GM10847 (cell line): ENCODE results near the gene SPATC1L.

ENCODE experiments used
- POLR2A ChIP-seq: IDR thresholded peaks from 2 replicates; pipeline ENCODE4 v1.6.1; 2011; ENCODE audit not compliant: insufficient read length; ENCODE audit errors: extremely low read depth

Gene SPATC1L

DNA sequence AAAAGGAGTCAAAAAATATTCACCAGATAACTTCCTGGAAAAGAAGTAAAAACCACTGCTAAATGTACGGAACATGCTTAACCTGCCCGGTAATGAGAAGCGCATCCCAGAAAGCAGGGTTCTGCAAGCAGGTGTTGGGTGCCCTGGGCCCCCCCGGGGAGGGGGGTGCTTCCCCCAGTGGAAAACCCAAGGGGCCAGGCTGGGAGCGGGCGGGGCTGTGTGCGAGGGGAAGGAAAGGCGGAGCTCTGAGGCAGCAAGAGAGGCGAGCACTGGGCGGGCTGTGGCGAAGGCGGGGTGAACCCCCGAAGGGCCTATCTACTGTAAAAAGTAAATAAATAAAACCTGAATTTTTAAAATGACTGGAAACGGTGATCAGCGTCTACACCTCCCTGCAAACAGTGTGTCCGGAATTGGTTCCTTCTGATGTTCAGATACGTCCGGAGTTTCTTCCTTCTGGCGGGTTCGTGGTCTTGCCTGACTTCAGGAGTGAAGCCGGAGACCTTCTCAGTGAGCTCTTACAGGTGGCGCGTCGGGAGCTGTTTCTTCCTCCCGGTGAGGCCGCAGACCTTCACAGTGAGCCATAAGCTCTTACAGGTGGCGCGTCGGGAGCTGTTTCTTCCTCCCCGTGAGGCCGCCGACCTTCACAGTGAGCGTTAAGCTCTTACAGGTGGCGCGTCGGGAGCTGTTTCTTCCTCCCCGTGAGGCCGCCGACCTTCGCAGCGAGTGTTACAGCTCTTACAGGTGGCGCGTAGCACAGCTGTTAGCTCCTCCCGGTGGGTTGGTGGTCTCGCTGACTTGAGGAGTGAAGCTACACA lies 42.3 kb downstream of the SPATC1L start:
- no peak for TF ChIP-seq POLR2A

DNA sequence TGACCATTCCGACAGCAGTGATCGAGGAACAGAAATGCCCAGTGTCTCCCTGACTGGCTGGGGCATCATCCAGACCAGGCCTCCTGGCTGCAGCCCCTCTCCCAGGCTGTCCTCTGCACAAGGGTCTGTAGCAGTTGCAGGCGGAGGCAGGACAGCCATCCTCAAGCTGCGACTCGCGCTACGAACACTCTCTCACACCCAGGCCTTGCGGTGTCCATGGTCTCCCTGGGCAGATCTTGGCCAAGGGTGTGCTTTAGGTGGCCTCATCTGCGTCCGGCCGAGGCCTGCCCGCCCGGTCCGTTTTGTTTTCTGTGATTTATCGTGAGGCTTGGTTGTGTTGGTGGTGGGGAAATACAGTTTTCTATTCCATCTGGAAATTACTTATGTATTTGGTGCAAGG lies 44.6 kb downstream of the SPATC1L start:
- no peak for TF ChIP-seq POLR2A

GRCh38 chr21:46138383-46138970 lies 45.8 kb downstream of the SPATC1L start:
- TF ChIP-seq POLR2A: no peak

DNA sequence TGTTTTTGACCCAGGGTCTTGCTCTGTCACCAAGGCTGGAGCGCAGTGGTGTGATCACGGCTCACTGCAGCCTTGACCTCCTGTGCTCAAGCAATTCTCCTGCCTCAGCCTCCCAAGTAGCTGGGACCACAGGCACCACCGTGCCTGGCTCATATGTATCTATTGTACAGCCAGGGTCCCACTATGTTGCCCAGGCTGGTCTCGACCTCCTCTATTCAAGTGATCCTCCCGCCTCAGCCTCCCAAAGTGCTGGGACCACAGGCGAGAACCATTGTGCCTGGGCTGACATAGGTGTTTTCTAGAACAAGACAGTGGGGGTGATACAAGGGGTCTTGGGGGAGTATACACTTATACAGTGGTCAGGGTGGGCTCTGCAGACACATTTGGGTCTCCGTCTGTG lies 46.4 kb downstream of the SPATC1L start:
- TF ChIP-seq POLR2A: no peak

GRCh38 chr21:46136739-46137349 lies 47.4 kb downstream of the SPATC1L start:
- TF ChIP-seq POLR2A: no peak

- TF ChIP-seq POLR2A: no peak
These were observed 48.4 kb downstream of the SPATC1L start for GRCh38 chr21:46135782-46136395.

GRCh38 chr21:46131838-46132651 lies 52.2 kb downstream of the SPATC1L start:
- TF ChIP-seq POLR2A: no peak

DNA sequence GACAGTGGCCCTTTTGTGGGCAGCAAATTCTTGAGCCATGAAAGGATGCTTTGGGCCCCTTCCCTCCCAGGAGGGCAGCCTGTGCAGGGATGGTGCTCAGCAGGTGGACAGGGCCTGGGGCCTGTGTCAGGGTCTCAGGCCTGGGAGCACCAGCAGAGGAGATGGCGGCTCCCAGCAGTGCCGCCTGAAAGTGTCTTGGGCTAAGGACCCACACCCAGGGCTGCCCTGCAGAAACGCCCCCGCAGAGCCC lies 52.7 kb downstream of the SPATC1L start:
- no peak for TF ChIP-seq POLR2A

- no peak for TF ChIP-seq POLR2A
These were observed 53.2 kb downstream of the SPATC1L start for GRCh38 chr21:46130831-46131587.

- TF ChIP-seq POLR2A: no peak
These were observed 54.2 kb downstream of the SPATC1L start for GRCh38 chr21:46129846-46130651.

- TF ChIP-seq POLR2A: no peak
These were observed 55.2 kb downstream of the SPATC1L start for GRCh38 chr21:46128933-46129571.

DNA sequence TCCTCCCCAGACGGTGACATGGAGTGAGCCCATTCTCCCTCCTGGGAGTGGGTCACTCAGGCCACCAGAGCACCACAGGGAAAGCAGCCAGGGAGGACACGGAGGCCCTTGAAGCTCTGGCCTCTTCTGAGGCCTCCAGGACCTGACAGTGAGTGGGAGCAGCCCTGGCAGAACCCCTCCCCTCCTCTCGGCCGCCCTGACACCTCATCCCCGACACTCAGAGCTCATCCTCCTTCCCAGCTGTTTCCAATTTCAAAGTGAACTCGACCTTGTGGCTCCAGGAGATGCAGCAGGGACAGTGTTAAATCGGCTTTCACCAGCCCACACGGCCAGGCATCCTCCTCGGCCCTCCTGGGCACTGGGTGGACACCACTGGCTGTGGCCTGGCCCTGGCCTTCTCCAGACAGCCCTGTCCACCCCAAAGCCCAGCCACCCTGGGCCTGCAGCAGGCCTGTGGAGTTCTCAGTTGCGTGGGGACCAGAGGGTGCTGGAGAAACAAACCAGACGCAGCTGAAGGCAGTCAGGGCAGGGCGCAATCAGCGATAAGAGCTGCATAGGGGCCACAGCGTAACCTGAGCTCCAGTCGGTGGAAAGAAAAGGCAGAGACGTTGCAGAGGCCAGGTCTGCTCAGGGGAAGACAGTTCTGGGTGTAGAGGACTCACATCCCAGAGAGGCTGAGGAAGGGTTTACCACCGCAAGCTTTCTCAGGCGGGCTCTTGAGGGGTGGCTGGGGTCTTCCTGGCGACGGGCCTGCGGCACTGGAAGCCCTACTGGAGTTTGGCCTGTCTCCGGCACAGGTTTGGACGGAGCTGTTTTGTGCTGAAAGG lies 55.9 kb downstream of the SPATC1L start:
- TF ChIP-seq POLR2A: no peak
